ENCODE data around the gene UNC93A. TPM values are rescaled to one million over a fixed set of nuclear protein-coding genes. Genes with fewer than 3 reads are reported as not detected.

The UNC93A gene
- total and polyA plus RNA-seq, 8 donors, result not detected

GRCh38 chr6:167327391-167327790, 36.3 kb downstream of the UNC93A start:
- no peak for FAIRE-seq

GRCh38 chr6:167328086-167328485, 37.0 kb downstream of the UNC93A start:
- no peaks in the 10 kb centered on the region for H3K9me3 ChIP-seq
- intact Hi-C loops (cut with DNase I), result no loop called here
- H3K4me1 ChIP-seq, result no peaks in the 10 kb centered on the region
- ATAC-seq (no peak), FAIRE-seq (no peak), DNase-seq (no peak)
- no peak for TF ChIP-seq CTCF (IDR thresholded peaks at IDR 0.05)
- H3K27me3 ChIP-seq, result no peaks in the 10 kb centered on the region
- no peaks in the 10 kb centered on the region for H3K36me3 ChIP-seq
- WGBS, 2 donors, result 90% methylated on average over 5 of the region's 5 CpGs
- H3K4me3 ChIP-seq, result no peak overlapping the region
- no peak overlapping the region for H3K27ac ChIP-seq

More at GRCh38 chr6:167327391-167327790, 36.3 kb downstream of the UNC93A start:
- Histone ChIP-seq H3K27me3 (no peaks in the 10 kb centered on the region), H3K4me3 (no peak overlapping the region), H3K4me1 (no peaks in the 10 kb centered on the region), H3K9me3 (no peaks in the 10 kb centered on the region), H3K36me3 (no peaks in the 10 kb centered on the region), H3K27ac (no peak overlapping the region)
- 77 to 84% methylated on average over 4 of the region's 4 CpGs for WGBS, 2 donors
- intact Hi-C loops (cut with DNase I), result no loop called here
- no peak for TF ChIP-seq CTCF (IDR thresholded peaks at IDR 0.05)
- no peak for DNase-seq
- ATAC-seq, result no peak

GRCh38 chr6:167329014-167329413, 37.9 kb downstream of the UNC93A start:
- no peaks in the 10 kb centered on the region for H3K36me3 ChIP-seq
- H3K4me1 ChIP-seq, result no peaks in the 10 kb centered on the region
- TF ChIP-seq CTCF (IDR thresholded peaks at IDR 0.05), result no peak
- H3K4me3 ChIP-seq, result no peak overlapping the region
- no peak for FAIRE-seq
- no peak overlapping the region for H3K27ac ChIP-seq
- no peaks in the 10 kb centered on the region for H3K27me3 ChIP-seq
- intact Hi-C loops (cut with DNase I), result no loop called here
- no peaks in the 10 kb centered on the region for H3K9me3 ChIP-seq
- WGBS, 2 donors, result 62 to 76% methylated on average over 8 of the region's 8 CpGs
- ATAC-seq, result no peak
- no peak for DNase-seq

- TF ChIP-seq CTCF (IDR thresholded peaks at IDR 0.05), result no peak
- FAIRE-seq (no peak), DNase-seq (no peak), ATAC-seq (peak in 1 of 4 donors; percentile 34)
- H3K4me1 ChIP-seq, result no peaks in the 10 kb centered on the region
- no peaks in the 10 kb centered on the region for H3K9me3 ChIP-seq
- no peak overlapping the region for H3K4me3 ChIP-seq
- H3K27me3 ChIP-seq, result no peaks in the 10 kb centered on the region
- H3K27ac ChIP-seq, result no peak overlapping the region
- intact Hi-C loops (cut with DNase I), result no loop called here
- WGBS, 2 donors, result 79 to 88% methylated on average over 9 of the region's 9 CpGs
- H3K36me3 ChIP-seq, result no peaks in the 10 kb centered on the region
Measured at GRCh38 chr6:167330750-167331149, 39.6 kb downstream of the UNC93A start.

GRCh38 chr6:167331565-167331964, 40.5 kb downstream of the UNC93A start:
- WGBS, 2 donors, result 65 to 75% methylated on average over 11 of the region's 11 CpGs

More at GRCh38 chr6:167331565-167331964, 40.5 kb downstream of the UNC93A start:
- no peak for TF ChIP-seq CTCF (IDR thresholded peaks at IDR 0.05)
- FAIRE-seq (no peak), DNase-seq (no peak), ATAC-seq (no peak)
- no peak overlapping the region for H3K27ac ChIP-seq
- no peaks in the 10 kb centered on the region for H3K36me3 ChIP-seq
- H3K4me1 ChIP-seq, result no peaks in the 10 kb centered on the region
- no peaks in the 10 kb centered on the region for H3K27me3 ChIP-seq
- no peaks in the 10 kb centered on the region for H3K9me3 ChIP-seq
- intact Hi-C loops (cut with DNase I), result no loop called here
- no peak overlapping the region for H3K4me3 ChIP-seq
